PFSK-1 (cell line): ENCODE data around the gene ADAP1.

ENCODE experiments used
- FOXP2 ChIP-seq: optimal IDR thresholded peaks from 2 replicates; pipeline ENCODE3; 2011; ENCODE audit warnings: borderline replicate concordance, control low read depth, inconsistent platforms; ENCODE audit not compliant: insufficient read depth; ENCODE audit errors: extremely low read length, extremely low read depth
- POLR2AphosphoS5 ChIP-seq: IDR thresholded peaks from 2 replicates; pipeline ENCODE4 v1.6.1; 2012; ENCODE audit warnings: low read depth, mild to moderate bottlenecking, control low read depth, low read length, moderate library complexity
- SIN3A ChIP-seq: IDR thresholded peaks from 2 replicates; pipeline ENCODE4 v1.6.1; 2012; ENCODE audit warnings: mild to moderate bottlenecking, low read length, moderate library complexity, borderline replicate concordance; ENCODE audit not compliant: insufficient read depth
- TAF1 ChIP-seq: IDR thresholded peaks from 2 replicates; pipeline ENCODE4 v1.6.1; 2012; ENCODE audit warnings: low read length, control low read depth, borderline replicate concordance; ENCODE audit not compliant: insufficient read depth
- TF ChIP-seq, protein P1 (sequence below), 2 experiments: IDR thresholded peaks; 2 replicates each; pipeline versions ENCODE4 v1.6.1 to v1.8.0; 2011 to 2012; ENCODE audit warnings: low read depth in 2 of 2, low read length in 2 of 2, control low read depth in 1 of 2, inconsistent platforms in 1 of 2, mild to moderate bottlenecking in 1 of 2, moderate library complexity in 1 of 2; ENCODE audit not compliant: insufficient read depth in 1 of 2

The ADAP1 gene

DNA sequence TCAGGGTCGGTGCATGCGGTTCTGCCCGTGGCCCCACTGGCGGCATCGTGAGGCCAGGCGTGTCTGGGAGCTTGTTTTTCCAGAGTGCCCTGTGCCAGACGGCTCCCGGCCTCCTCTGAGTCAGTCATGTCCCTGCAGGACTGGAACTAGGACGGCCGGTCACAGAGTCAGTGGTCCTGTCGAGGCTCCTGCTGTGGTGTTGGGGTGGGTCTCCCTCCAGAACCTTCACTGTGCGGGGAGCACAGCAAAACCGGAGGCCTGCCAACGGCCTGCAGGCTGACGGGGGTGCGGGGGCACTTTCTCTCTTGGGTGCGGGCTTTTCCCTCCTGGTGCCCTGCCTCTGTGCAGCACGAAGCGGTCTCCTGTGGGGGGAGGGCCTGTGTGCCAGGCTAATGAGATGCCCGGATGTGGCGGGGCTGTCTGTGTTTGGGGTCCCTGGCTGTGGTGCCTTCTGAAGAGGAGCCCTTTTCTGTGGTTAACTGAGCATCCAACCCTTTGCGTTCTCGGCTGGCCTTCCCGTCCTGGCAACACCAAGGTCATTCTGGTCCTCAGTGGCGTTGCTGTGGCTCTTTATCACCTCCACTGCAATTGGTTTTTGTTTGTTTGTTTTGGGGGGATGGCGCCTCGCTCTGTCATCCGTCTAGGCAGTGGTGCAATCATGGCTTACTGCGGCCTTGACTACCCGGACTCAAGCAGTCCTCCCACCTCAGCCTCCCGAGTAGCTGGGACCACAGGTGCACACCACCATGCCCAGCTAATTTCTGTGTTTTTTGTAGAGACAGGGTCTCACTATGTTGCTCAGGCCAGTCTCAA lies 70.1 kb downstream of the ADAP1 start:
- no peak for TF ChIP-seq SIN3A
- TF ChIP-seq, protein P1, sequence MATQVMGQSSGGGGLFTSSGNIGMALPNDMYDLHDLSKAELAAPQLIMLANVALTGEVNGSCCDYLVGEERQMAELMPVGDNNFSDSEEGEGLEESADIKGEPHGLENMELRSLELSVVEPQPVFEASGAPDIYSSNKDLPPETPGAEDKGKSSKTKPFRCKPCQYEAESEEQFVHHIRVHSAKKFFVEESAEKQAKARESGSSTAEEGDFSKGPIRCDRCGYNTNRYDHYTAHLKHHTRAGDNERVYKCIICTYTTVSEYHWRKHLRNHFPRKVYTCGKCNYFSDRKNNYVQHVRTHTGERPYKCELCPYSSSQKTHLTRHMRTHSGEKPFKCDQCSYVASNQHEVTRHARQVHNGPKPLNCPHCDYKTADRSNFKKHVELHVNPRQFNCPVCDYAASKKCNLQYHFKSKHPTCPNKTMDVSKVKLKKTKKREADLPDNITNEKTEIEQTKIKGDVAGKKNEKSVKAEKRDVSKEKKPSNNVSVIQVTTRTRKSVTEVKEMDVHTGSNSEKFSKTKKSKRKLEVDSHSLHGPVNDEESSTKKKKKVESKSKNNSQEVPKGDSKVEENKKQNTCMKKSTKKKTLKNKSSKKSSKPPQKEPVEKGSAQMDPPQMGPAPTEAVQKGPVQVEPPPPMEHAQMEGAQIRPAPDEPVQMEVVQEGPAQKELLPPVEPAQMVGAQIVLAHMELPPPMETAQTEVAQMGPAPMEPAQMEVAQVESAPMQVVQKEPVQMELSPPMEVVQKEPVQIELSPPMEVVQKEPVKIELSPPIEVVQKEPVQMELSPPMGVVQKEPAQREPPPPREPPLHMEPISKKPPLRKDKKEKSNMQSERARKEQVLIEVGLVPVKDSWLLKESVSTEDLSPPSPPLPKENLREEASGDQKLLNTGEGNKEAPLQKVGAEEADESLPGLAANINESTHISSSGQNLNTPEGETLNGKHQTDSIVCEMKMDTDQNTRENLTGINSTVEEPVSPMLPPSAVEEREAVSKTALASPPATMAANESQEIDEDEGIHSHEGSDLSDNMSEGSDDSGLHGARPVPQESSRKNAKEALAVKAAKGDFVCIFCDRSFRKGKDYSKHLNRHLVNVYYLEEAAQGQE (IDR thresholded peaks at IDR 0.05; ENCODE audit: insufficient read depth in 1 of 2, low read depth in 2 of 2, low read length in 2 of 2) = no peak
- no peak for TF ChIP-seq POLR2AphosphoS5
- no peak for TF ChIP-seq FOXP2
- TF ChIP-seq TAF1 = no peak

- TF ChIP-seq SIN3A = no peak
- TF ChIP-seq, protein P1 (IDR thresholded peaks at IDR 0.05; ENCODE audit: insufficient read depth in 1 of 2, low read depth in 2 of 2, low read length in 2 of 2) = no peak
- no peak for TF ChIP-seq POLR2AphosphoS5
- TF ChIP-seq TAF1 = no peak
- no peak for TF ChIP-seq FOXP2
These were observed 71.1 kb downstream of the ADAP1 start for GRCh38 chr7:883055-884021.

GRCh38 chr7:882336-883035 lies 72.0 kb downstream of the ADAP1 start:
- TF ChIP-seq FOXP2 = no peak
- no peak for TF ChIP-seq TAF1
- TF ChIP-seq POLR2AphosphoS5 = no peak
- TF ChIP-seq, protein P1 (IDR thresholded peaks at IDR 0.05; ENCODE audit: insufficient read depth in 1 of 2, low read depth in 2 of 2, low read length in 2 of 2) = no peak
- TF ChIP-seq SIN3A = no peak

- TF ChIP-seq TAF1 (no peak), FOXP2 (no peak)
These were observed 72.8 kb downstream of the ADAP1 start for GRCh38 chr7:881441-882234.
